Endothelial cell of umbilical vein (primary cell): ENCODE measurements around the gene MAP1LC3C.

Source experiments
- EZH2 ChIP-seq: IDR thresholded peaks from 2 replicates; pipeline ENCODE4 v1.6.1; 2012; ENCODE audit warnings: borderline replicate concordance, low read depth, mild to moderate bottlenecking, moderate library complexity, low read length, inconsistent platforms; ENCODE audit not compliant: severe bottlenecking
- JUN ChIP-seq: IDR thresholded peaks from 2 replicates; pipeline ENCODE4 v1.6.1; 2011; ENCODE audit warnings: borderline replicate concordance, low read depth; ENCODE audit not compliant: insufficient read length, insufficient read depth
- POLR2A ChIP-seq: IDR thresholded peaks from 2 replicates; pipeline ENCODE4 v1.6.1; 2012; ENCODE audit warnings: low read depth, mild to moderate bottlenecking, control low read depth, low read length
- POLR2AphosphoS5 ChIP-seq: IDR thresholded peaks from 2 replicates; pipeline ENCODE4 v1.6.1; 2012; ENCODE audit warnings: low read depth, mild to moderate bottlenecking, control low read depth, low read length, moderate library complexity; ENCODE audit not compliant: insufficient read depth
- TF ChIP-seq, protein P1 (sequence below), 2 donors: IDR thresholded peaks; 1 replicate in 1 of 2; 2 replicates in 1 of 2; pipeline ENCODE4 v1.5.1; 2011; ENCODE audit warnings: low read length in 2 of 2, mild to moderate bottlenecking in 2 of 2, moderate library complexity in 2 of 2, control low read depth in 1 of 2, inconsistent platforms in 1 of 2, low read depth in 1 of 2; ENCODE audit not compliant: insufficient read depth in 1 of 2; ENCODE audit errors: extremely low read depth in 1 of 2

DNA sequence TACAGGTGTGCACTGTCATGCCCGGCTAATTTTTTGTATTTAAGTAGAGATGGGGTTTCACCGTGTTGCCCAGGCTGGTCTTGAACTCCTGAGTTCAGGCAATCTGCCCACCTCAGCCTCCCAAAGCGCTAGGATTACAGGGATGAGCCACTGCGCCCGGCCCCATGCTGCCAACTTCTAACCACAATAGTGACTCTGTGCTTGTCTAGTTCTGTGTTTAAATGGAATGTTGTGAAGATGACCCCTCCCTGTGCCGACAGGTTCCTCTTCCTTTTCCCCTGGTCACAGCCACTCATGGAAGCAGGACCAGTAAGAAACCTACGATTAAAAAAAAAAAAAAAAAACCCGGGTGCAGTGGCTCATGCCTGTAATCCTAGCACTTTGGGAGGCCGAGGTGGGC is 4.7 kb downstream of the MAP1LC3C start:
- TF ChIP-seq POLR2AphosphoS5 (no peak), EZH2 (no peak), POLR2A (no peak), JUN (no peak)
- TF ChIP-seq, protein P1, sequence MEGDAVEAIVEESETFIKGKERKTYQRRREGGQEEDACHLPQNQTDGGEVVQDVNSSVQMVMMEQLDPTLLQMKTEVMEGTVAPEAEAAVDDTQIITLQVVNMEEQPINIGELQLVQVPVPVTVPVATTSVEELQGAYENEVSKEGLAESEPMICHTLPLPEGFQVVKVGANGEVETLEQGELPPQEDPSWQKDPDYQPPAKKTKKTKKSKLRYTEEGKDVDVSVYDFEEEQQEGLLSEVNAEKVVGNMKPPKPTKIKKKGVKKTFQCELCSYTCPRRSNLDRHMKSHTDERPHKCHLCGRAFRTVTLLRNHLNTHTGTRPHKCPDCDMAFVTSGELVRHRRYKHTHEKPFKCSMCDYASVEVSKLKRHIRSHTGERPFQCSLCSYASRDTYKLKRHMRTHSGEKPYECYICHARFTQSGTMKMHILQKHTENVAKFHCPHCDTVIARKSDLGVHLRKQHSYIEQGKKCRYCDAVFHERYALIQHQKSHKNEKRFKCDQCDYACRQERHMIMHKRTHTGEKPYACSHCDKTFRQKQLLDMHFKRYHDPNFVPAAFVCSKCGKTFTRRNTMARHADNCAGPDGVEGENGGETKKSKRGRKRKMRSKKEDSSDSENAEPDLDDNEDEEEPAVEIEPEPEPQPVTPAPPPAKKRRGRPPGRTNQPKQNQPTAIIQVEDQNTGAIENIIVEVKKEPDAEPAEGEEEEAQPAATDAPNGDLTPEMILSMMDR (IDR thresholded peaks at IDR 0.05; ENCODE audit: extremely low read depth in 1 of 2, insufficient read depth in 1 of 2, low read depth in 1 of 2, low read length in 2 of 2): no peak
